D721Med (cell line): ENCODE results near the gene DISP2.

Experiments
- DNase-seq: peaks from one replicate; pipeline ENCODE4 v3.0.0; 2011; ENCODE audit warnings: low spot score; ENCODE audit not compliant: insufficient read length
- FAIRE-seq: peaks from 2 replicates; lab custom pipeline; 2011; peaks lifted over from hg19 to GRCh38; lab: Jason Lieb, UNC
- CTCF ChIP-seq: IDR thresholded peaks from 2 replicates; pipeline ENCODE4 v1.5.1; 2012; ENCODE audit warnings: mild to moderate bottlenecking, control low read depth; ENCODE audit not compliant: insufficient read depth; ENCODE audit errors: missing control alignments

The DISP2 gene

GRCh38 chr15:40348474-40348870, 9.5 kb upstream of the DISP2 start:
- TF ChIP-seq CTCF: no peak
- FAIRE-seq (no peak), DNase-seq (no peak)

GRCh38 chr15:40349163-40349562, 8.9 kb upstream of the DISP2 start:
- FAIRE-seq (no peak), DNase-seq (no peak)
- no peak for TF ChIP-seq CTCF

GRCh38 chr15:40352281-40352901, 5.6 kb upstream of the DISP2 start:
- no peak for FAIRE-seq
- TF ChIP-seq CTCF: no peak
- no peak for DNase-seq

- FAIRE-seq (no peak), DNase-seq (no peak)
- TF ChIP-seq CTCF: no peak
Measured at GRCh38 chr15:40353697-40354096, 4.3 kb upstream of the DISP2 start.

GRCh38 chr15:40354408-40355171, 3.4 kb upstream of the DISP2 start:
- DNase-seq: peak; percentile 80
- no peak for FAIRE-seq
- peak; percentile 42 for TF ChIP-seq CTCF

- no peak for TF ChIP-seq CTCF
- DNase-seq: no peak
- FAIRE-seq: no peak
Measured at GRCh38 chr15:40355976-40356585, 1.9 kb upstream of the DISP2 start.

GRCh38 chr15:40357246-40357645, 773 bp upstream of the DISP2 start:
- DNase-seq: no peak
- TF ChIP-seq CTCF: no peak
- FAIRE-seq: no peak
